Inferior parietal cortex (tissue), 1 donor: ENCODE data around the gene TTBK1.

ENCODE experiments used
- DNase-seq: peaks from one replicate; pipeline ENCODE4 v3.0.0-alpha.2; 2016; ENCODE audit errors: extremely low spot score

The TTBK1 gene

GRCh38 chr6:43271944-43272343 is 28.7 kb downstream of the TTBK1 start:
- no peak for DNase-seq

- DNase-seq = no peak
These were observed 30.4 kb downstream of the TTBK1 start for GRCh38 chr6:43273707-43274106.

GRCh38 chr6:43274127-43274915 is 31.0 kb downstream of the TTBK1 start:
- no peak for DNase-seq

GRCh38 chr6:43274916-43275597 is 31.8 kb downstream of the TTBK1 start:
- no peak for DNase-seq

GRCh38 chr6:43275801-43276576 is 32.7 kb downstream of the TTBK1 start:
- DNase-seq = no peak

- DNase-seq = no peak
These were observed 33.5 kb downstream of the TTBK1 start for GRCh38 chr6:43276577-43277305.

- DNase-seq = no peak
These were observed 34.0 kb downstream of the TTBK1 start for GRCh38 chr6:43277306-43277642.

GRCh38 chr6:43277643-43278523 is 34.6 kb downstream of the TTBK1 start:
- no peak for DNase-seq

- no peak for DNase-seq
These were observed 35.3 kb downstream of the TTBK1 start for GRCh38 chr6:43278524-43279078.

- DNase-seq = no peak
These were observed 37.0 kb downstream of the TTBK1 start for GRCh38 chr6:43280234-43280633.

GRCh38 chr6:43282060-43282459 is 38.8 kb downstream of the TTBK1 start:
- DNase-seq = no peak

- DNase-seq = no peak
These were observed 39.6 kb downstream of the TTBK1 start for GRCh38 chr6:43282636-43283513.

- DNase-seq = no peak
These were observed 40.2 kb downstream of the TTBK1 start for GRCh38 chr6:43283514-43283901.

- no peak for DNase-seq
These were observed 40.6 kb downstream of the TTBK1 start for GRCh38 chr6:43283905-43284304.

GRCh38 chr6:43284991-43285781 is 41.9 kb downstream of the TTBK1 start:
- DNase-seq = no peak

- DNase-seq = no peak
These were observed 42.6 kb downstream of the TTBK1 start for GRCh38 chr6:43285832-43286231.

GRCh38 chr6:43286456-43286979 is 43.2 kb downstream of the TTBK1 start:
- DNase-seq = no peak

GRCh38 chr6:43286980-43287716 is 43.9 kb downstream of the TTBK1 start:
- no peak for DNase-seq
